D721Med (cell line): ENCODE results near the gene PXK.
"Not testable (repeated sequence)": the region's sequence is repeated elsewhere in the genome, so short reads cannot be mapped to it uniquely, and the experiment has no call there.

Source experiments
- DNase-seq: peaks from one replicate; pipeline ENCODE4 v3.0.0; 2011; ENCODE audit warnings: low spot score; ENCODE audit not compliant: insufficient read length
- FAIRE-seq: peaks from 2 replicates; lab custom pipeline; 2011; peaks lifted over from hg19 to GRCh38; lab: Jason Lieb, UNC
- CTCF ChIP-seq: IDR thresholded peaks from 2 replicates; pipeline ENCODE4 v1.5.1; 2012; ENCODE audit warnings: mild to moderate bottlenecking, control low read depth; ENCODE audit not compliant: insufficient read depth; ENCODE audit errors: missing control alignments

PXK gene

GRCh38 chr3:58332575-58333188, at the start of gene PXK:
PXK (plus strand) TSS chr3:58332892; CDS start chr3:58332989, 97 bp downstream.
- FAIRE-seq (no peak), DNase-seq (peak; percentile 40)
- no peak for TF ChIP-seq CTCF

- FAIRE-seq, result no peak
Observed at GRCh38 chr3:58285334-58285733, 47.4 kb upstream of the PXK start.

GRCh38 chr3:58287354-58287753, 45.3 kb upstream of the PXK start:
- DNase-seq (no peak), FAIRE-seq (no peak)
- no peak for TF ChIP-seq CTCF

More at GRCh38 chr3:58285334-58285733, 47.4 kb upstream of the PXK start:
- TF ChIP-seq CTCF, result no peak
- DNase-seq, result no peak

- FAIRE-seq (no peak), DNase-seq (no peak)
Observed at GRCh38 chr3:58288011-58288728, 44.5 kb upstream of the PXK start.

GRCh38 chr3:58288964-58289613, 43.6 kb upstream of the PXK start:
- DNase-seq, FAIRE-seq: not testable (repeated sequence)

More at GRCh38 chr3:58288011-58288728, 44.5 kb upstream of the PXK start:
- TF ChIP-seq CTCF, result no peak

GRCh38 chr3:58290446-58290845, 42.2 kb upstream of the PXK start:
- FAIRE-seq, DNase-seq: not testable (repeated sequence)

GRCh38 chr3:58291671-58292338, 40.9 kb upstream of the PXK start:
- no peak for DNase-seq
- TF ChIP-seq CTCF, result no peak
- FAIRE-seq, result no peak

GRCh38 chr3:58292866-58293265, 39.8 kb upstream of the PXK start:
- TF ChIP-seq CTCF, result no peak
- FAIRE-seq (no peak), DNase-seq (no peak)
